GM19395 (cell line): Measurements from ENCODE around the gene CLMN.

Experiments
- ATAC-seq: cut with Tn5 transposase; IDR thresholded peaks from one replicate; pipeline ENCODE4 v1.9.1; 2021; ENCODE audit warnings: mild to moderate bottlenecking, moderate library complexity; ENCODE audit not compliant: unreplicated experiment

Gene CLMN

GRCh38 chr14:95174184-95174792 lies 145.4 kb downstream of the CLMN start:
- no peak for ATAC-seq

DNA sequence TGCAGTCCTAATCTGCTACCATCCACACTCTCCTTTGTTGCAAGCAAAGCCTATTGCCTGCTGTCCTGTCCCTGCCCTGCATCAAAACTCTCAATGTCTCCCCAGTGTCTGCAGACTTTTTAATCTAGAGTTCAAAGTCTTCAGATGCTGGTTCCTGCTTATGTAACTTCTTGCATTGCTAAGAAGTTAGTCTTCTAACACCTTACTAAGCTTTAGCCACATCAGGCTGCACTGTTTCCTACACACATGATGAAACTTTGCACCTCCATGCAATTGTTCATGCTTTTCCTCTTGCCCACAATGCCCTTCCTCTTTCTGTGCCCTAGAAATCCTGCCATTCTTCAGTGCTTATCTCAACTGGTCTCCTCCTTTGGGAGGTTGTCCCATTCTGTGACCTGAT lies 146.2 kb downstream of the CLMN start:
- ATAC-seq = no peak

DNA sequence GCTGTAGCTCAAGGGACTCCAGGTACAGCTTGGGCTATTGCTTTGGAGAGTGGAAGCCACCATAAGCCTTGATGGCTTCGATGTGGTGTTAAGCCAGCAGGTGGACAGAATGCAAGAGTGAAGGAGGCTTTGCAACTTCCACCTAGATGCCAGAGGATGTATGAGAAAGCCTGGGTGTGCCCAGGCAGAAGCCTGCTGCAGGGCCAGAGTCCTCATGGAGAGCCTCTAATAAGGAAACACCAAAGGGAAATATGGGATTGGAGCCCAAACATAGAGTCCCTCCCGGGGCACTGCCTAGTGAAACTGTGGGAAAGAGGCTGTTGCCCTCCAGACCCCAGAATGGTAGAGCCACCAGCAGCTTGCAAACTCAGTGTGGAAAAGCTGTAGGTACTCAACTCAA lies 152.5 kb downstream of the CLMN start:
- ATAC-seq = no peak

DNA sequence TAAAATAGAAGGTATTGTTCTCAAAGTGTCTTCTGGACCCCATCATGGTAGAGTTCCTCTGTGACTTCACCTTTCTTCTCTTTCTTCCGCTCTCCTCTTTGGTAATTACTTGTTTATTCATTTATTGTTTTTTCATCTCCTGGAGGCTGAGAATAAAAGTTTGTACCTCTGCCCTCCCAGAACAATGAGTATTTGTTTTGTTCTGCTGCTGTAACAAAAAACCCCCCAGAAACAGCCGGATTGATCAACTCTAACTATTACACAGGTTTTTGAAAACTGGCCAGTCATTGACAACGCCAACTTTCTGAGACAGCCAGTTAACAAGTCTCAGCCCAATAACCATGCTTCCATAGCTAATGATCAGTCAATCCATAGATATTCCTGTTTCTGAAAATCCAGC lies 154.2 kb downstream of the CLMN start:
- ATAC-seq = no peak

DNA sequence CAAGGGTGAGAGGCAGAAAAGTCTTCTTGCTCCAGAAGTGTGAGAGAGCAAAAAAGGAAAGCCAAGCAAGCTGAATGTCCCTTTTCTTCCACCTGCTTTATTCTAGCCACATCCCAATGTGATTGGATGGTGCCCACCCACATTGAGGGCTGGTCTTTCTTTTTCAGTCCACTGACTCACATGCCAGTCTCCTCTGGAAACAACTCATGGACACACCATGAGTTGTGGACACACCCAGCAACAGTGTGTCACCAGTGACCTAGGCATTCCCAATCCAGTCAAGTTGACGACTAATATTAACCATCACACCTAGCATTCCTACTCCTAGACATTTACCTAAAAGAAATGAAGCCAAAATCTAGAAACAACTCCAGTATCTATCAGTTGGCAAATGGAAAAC lies 155.2 kb downstream of the CLMN start:
- no peak for ATAC-seq

- no peak for ATAC-seq
Measured at GRCh38 chr14:95163666-95164065, 156.0 kb downstream of the CLMN start.

DNA sequence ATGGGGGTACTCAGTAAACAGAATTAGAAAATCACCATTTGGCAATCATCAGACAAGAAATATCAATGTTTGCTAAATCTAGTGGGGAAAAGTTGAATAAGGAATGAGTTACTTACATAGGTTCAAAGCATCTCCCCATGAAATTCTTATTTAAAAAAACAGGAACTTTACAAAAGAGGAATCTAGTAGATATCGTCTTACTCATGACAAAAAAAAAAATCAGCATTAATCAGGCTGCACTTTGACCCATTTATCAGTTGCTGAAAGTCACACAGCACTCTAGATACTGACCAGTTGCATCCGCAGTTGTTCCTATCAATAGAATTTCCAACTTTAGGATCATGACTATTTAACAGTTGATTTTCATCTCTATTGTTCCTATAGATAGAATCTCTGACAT lies 156.6 kb downstream of the CLMN start:
- no peak for ATAC-seq

DNA sequence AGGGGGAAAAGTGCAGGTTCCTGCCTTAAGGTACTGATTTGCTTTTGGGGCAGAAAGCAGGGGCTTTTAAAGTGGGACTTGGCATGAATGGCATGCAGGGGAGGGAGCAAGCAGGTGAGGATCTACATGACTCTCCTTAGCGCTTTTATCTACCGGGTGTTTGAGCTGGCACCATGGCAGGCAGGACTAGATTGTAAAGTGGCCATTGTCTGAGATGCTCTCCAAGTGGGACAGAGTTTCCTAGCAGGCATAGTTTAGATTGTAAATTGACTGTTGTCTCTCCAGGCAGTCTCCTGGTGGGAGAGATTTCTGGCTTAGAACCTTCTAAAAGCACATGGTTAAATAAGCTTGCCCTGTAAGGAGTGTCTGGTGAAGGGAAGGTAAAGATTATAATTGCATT lies 157.1 kb downstream of the CLMN start:
- ATAC-seq = no peak

GRCh38 chr14:95157327-95158189 lies 162.2 kb downstream of the CLMN start, which contains the start of gene DICER1:
Gene DICER1, minus strand, starts transcription at chr14:95157529. Its CDS starts 24,071 bp downstream, at chr14:95133458.
- peak; percentile 77 for ATAC-seq

GRCh38 chr14:95157048-95157326 lies 162.7 kb downstream of the CLMN start:
- peak; percentile 29 for ATAC-seq

DNA sequence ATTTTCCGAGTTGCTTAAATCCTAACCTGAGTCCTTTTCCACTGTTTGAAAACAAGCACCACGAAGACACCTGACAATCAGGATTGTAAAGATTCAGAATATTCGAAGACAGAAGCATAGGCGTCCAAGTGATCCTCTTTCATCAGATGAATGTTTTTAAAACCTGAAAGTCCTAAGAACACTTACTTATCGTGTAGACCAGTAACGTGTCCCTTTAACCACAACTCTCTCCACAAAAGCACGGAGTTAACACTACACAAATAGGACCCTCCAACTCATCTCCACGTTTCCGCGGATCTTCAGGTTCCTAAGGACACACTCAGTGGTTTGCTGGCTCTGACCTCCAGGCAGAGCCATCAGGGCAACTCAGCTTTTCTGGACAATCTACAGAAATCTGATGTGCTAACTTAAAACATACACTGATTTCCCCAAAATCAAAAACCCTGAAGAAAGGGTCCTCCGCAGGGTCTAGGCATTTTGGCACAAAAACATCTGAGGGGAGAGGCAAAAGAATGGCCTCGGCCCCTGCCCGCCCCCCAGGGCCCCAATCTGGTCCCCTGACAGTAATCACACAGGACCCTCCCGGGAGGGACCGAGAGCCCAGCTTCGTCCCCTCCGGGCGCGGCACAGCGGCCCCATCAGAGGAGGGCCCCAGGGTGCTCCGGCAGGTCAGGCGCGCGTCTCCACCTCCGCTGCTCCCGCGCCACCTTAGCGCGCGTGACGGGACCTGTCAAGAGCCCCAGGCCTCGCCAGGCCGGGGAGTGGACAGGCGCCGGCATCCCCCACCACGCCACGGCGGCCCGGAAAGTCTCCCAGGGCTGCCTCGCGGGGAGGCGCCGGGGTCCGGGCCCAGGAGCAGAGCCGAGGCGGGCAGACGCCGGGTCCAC lies 163.3 kb downstream of the CLMN start:
- ATAC-seq = peak; percentile 32

DNA sequence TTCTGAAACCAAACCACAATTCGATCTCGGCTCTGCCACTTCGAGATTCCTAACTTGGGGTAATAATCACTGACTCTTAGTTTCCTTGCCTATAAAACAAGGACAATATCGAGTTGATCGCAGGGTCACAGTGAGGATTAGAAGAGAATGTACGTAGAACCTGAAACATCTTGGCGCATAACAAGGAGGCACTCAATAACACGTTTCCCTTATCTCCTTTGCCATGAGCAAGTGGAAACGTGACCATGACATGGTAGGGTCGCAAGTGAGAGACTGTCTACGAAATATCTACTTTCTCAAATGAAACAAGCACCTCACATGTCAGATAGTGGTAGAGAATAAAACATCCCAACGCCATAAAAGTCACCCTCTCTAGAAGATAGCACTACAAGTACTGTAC lies 164.7 kb downstream of the CLMN start:
- ATAC-seq = no peak

- ATAC-seq = no peak
Measured at GRCh38 chr14:95153866-95154265, 165.8 kb downstream of the CLMN start.

GRCh38 chr14:95151561-95151960 lies 168.1 kb downstream of the CLMN start:
- no peak for ATAC-seq

DNA sequence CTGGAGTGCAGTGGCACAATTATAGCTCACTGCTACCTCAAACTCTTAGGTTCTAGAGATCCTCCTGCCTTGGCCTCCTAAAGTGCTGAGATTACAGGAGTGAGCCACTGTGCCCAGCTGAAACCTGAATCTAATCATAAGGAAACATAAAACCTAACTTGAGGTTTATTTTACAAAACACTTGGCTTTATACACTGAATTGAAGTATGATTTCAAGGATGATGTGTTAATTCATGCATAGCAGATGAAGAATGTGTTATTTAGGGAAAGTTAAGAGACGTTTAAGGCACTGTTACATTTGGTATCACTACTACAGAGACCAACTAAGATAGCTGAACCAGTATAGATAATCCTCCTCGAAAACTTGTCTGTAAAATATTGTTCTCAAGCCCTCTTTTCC lies 168.8 kb downstream of the CLMN start:
- no peak for ATAC-seq

- no peak for ATAC-seq
Measured at GRCh38 chr14:95149441-95149840, 170.3 kb downstream of the CLMN start.

DNA sequence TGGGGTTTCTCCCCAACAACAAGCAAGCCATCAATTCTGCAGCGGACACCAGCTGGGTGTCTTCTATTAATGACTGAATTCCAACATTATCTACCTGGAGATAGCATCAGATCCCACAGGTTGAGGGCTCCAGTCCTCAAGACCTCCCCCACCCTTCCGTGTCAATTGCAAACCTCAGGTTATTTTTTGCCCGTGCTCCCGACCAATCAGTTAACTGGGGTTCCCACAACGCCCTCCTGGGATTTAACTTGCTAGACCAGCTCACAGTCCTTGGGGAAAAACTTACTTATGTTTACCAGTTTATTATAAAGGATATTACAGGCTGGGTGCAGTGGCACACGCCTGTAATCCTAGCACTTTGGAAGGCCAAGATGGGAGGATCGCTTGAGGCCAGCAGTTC lies 172.1 kb downstream of the CLMN start:
- no peak for ATAC-seq

GRCh38 chr14:95146079-95146771 lies 173.5 kb downstream of the CLMN start:
- no peak for ATAC-seq

- ATAC-seq = no peak
Measured at GRCh38 chr14:95144849-95145248, 174.9 kb downstream of the CLMN start.

DNA sequence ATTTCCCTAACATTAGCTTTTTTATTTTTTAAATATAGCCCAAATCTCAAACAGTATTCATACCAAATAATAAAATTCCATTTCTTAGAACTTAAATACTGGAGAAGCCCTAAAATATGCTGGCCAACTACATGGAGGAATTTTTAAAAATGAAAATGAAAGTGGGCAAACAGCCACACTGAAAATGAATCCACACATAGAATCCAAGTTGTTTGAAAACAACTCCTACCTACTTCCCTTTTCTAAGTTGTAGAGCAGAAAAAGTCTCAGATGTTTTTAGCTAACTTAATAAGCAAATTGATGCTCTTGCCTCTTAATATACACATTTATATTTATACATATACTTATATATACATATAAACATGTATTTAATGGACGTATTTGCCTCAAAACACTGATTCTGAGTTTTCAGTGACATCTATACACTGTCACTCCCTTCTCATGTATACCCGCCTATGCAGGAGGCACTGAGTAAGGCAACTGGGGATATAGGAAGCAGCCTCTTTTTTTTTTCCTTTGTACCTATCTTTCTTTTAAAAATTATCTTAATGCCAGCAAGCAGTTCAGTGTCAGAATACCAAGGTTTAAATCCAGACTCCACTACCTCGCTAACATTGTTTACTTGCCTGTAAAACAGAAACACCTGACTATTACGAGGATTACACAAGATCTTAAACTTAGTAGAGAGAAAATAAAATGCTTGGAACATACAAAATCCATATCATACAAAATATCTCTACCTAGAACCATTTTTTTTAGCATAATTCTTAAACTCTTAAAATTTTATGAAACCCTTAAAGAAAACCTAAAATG lies 175.7 kb downstream of the CLMN start:
- ATAC-seq = no peak
